Activated CD4-positive, alpha-beta T cell treated with anti-CD3 and anti-CD28 coated beads, Interleukin-2, amount 50 U/mL, for 1 hour (primary cell): ENCODE measurements around the gene BOLA3.
"Not testable (repeated sequence)": the region's sequence is repeated elsewhere in the genome, so short reads cannot be mapped to it uniquely, and the experiment has no call there.

Experiments used
- DNase-seq: peaks from one replicate; pipeline ENCODE4 v3.0.0-alpha.2; 2020

Gene BOLA3

GRCh38 chr2:74101574-74102300 is 46.0 kb downstream of the BOLA3 start:
- no peak for DNase-seq

GRCh38 chr2:74100254-74101216 is 47.2 kb downstream of the BOLA3 start:
- DNase-seq, result no peak

- DNase-seq, result no peak
Observed at GRCh38 chr2:74099835-74100234, 47.9 kb downstream of the BOLA3 start.

DNA sequence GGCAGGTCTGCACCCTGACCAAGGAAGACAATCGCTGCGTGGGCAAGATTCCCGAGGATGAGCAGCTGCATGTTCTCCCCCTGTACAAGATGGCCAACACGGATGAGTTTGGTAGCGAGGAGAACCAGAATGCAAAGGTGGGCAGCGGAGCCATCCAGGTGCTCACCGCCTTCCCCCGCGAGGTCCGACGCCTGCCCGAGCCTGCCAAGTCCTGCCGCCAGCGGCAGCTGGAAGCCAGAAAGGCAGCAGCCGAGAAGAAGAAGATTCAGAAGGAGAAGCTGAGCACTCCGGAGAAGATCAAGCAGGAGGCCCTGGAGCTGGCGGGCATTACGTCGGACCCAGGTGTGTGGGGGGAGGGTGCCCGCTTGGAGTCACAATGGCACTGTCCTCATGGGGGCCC is 48.4 kb downstream of the BOLA3 start:
- no peak for DNase-seq

- DNase-seq, result no peak
Observed at GRCh38 chr2:74097574-74097973, 50.1 kb downstream of the BOLA3 start.

DNA sequence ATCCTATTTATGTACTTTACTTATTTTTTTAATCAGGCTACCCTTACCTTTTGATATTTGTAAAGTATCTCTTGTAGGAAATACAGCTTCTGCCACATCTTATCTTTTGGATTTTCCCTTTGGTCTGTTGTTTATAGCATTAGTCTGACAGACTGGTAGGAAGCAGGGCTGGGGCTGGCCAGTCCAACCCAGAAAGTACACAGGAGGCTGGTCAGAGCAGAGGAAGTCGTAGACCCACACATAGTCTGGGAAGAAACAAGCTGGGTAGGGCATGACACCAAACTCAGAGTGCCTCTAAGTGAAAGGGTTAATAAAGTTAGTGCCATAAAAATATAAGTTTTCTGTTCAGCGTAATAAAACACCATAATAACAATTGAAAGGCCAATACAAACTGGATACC is 51.7 kb downstream of the BOLA3 start:
- DNase-seq, result no peak

- DNase-seq, result no peak
Observed at GRCh38 chr2:74095632-74096031, 52.1 kb downstream of the BOLA3 start.

GRCh38 chr2:74094291-74094690 is 53.4 kb downstream of the BOLA3 start:
- no peak for DNase-seq

DNA sequence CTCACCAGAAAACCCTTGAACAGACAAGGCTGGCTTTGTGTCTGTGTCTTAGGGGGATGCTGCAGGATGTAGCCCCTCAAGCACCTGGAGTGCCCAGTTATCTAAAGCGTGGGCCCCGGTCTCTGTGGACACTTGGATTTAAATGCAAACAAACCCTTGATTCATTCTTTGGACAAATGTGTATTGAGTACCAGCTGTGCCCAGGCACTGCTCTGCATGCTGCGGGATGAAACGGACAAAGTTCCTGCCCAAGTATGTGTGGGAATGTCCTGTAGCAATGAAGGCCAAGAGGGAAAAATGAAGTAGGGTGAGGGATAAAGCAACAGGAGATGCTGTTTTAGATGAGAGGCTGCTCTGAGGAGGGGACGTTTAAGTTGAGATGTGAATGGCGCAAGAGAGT is 53.9 kb downstream of the BOLA3 start:
- DNase-seq, result no peak

DNA sequence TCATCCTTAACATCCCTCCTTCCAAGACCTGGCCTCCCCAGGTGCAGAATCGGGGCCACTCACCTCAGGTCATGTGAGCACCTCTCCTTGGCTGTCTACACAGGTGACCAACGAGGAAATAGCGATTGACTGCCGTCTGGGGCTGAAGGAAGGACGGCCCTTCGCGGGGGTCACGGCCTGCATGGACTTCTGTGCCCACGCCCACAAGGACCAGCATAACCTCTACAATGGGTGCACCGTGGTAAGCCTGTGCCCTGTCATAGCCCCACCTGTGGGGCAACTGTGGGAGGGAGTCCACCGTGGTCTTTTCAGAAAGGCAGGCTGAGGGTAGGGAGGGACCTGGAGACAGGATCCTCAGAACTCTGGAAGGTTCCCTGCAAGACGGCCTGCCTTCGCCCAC is 54.3 kb downstream of the BOLA3 start:
- no peak for DNase-seq

DNA sequence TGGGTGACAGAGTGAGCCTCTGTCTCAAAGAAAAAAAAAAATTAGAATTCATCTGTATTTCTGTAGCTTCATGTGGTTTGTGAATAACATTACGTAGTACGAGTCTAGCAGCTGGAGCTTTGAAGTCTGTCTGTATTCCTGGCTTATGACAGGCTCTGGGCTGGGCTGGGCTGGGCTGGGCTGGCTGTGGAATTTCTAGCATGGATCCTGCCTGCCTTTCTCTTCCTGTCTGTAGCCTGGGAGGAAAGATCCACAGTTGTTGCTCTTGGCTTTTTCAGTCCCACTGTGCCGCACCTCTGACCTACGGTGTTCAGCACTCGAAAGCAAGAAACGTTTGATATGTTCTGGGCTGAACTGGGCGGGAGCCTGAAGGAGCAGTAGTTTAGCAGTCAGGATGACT is 55.4 kb downstream of the BOLA3 start:
- DNase-seq, result no peak

- no peak for DNase-seq
Observed at GRCh38 chr2:74091391-74091790, 56.3 kb downstream of the BOLA3 start.

GRCh38 chr2:74089816-74090745 is 57.6 kb downstream of the BOLA3 start:
- DNase-seq, result no peak

DNA sequence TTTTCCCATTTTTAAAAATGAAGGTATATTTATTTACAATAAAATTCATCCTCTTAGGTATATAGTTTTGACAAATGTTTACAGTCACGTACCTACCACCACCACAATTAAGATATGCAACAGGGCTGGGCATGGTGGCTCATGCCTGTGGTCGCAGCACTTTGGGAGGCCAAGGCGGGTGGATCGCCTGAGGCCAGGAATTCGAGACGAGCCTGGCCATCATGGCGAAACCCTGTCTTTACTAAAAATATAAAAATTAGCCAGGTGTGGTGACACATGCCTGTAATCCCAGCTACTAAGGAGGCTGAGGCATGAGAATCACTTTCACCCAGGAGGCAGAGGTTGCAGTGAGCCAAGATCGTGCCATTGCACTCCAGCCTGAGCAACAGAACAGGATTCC is 59.0 kb downstream of the BOLA3 start:
- not testable (repeated sequence) for DNase-seq

DNA sequence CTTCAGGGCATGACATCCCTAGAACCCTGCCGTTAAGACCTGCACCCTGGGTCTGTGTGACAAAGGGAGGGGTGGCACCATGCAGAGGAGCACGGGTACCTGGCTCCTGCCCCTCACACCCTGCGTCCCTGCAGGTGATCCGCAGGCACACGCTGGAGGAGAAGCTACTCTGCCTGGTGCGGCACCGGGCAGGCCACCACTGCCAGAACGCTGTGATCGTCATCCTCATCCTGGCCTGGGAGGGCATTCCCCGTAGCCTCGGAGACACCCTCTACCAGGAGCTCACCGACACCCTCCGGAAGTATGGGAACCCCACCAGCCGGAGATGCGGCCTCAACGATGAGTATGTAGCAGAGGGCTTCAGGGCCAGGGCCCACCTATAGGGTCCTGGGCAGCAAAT is 60.0 kb downstream of the BOLA3 start:
- DNase-seq, result no peak

DNA sequence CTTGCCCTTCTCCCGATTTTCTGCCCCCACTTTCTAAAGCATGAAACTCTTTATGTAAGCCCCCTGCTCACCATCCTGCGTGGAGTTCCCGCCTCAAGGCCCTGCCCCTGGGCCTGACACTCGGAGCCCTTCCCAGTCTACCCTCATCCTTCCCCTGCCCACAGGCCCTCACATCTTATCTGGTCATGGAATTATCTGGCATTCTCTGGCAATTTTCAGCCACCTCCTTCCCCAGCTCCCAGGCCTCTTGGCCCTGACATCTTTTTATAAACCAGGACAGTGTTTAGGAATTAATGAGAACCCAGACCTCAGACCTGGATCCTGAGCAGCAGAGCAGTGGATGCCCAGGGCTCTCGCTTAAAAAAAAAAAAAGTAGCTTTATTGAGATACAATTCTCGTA is 61.7 kb downstream of the BOLA3 start:
- DNase-seq, result no peak
